Measurements from ENCODE around the gene BHLHA15. TPM values are rescaled to one million over a fixed set of nuclear protein-coding genes. Genes with fewer than 3 reads are reported as not detected.

The BHLHA15 gene
- total and polyA plus RNA-seq, 2 of the 8 experiments (the other 6 are each of a cell fraction or from before 2014, with no cell fraction given): 1.1 to 2.7 TPM

GRCh38 chr7:98242342-98242741 is 31.1 kb downstream of the BHLHA15 start (continued):
- TF ChIP-seq POU5F1 (IDR thresholded peaks at IDR 0.05; ENCODE audit: low read depth, low read length) (no peak), GABPA (IDR thresholded peaks at IDR 0.05; ENCODE audit: borderline replicate concordance, insufficient read depth, low read length) (no peak)

Measured in H1 (cell line).